NCI-H1105 (cell line): ENCODE results near the gene WDR64.
A peak's percentile ranks its signal among the peaks of the same experiment; 100 is the strongest.

Experiments
- DNase-seq: peaks from one replicate; lab custom pipeline; 2025; lab: John Stamatoyannopoulos, UW

The WDR64 gene

GRCh38 chr1:241631674-241632073, 20.4 kb upstream of the WDR64 start:
- DNase-seq: no peak

- DNase-seq: no peak
These were observed 19.1 kb upstream of the WDR64 start for GRCh38 chr1:241632987-241633386.

- no peak for DNase-seq
These were observed 16.4 kb upstream of the WDR64 start for GRCh38 chr1:241635556-241636152.

GRCh38 chr1:241636291-241636690, 15.8 kb upstream of the WDR64 start:
- DNase-seq: no peak

- no peak for DNase-seq
These were observed 15.0 kb upstream of the WDR64 start for GRCh38 chr1:241637046-241637590.

GRCh38 chr1:241637604-241638003, 14.5 kb upstream of the WDR64 start:
- DNase-seq: no peak

- no peak for DNase-seq
These were observed 13.9 kb upstream of the WDR64 start for GRCh38 chr1:241638099-241638682.

GRCh38 chr1:241638909-241639622, 13.0 kb upstream of the WDR64 start:
- no peak for DNase-seq

- no peak for DNase-seq
These were observed 12.4 kb upstream of the WDR64 start for GRCh38 chr1:241639623-241640148.

GRCh38 chr1:241640149-241640866, 11.8 kb upstream of the WDR64 start, which contains the start of the genes CHML and OPN3:
Gene CHML, minus strand, starts transcription at chr1:241640369. Its CDS starts 4,603 bp downstream, at chr1:241635766.
Gene OPN3, minus strand, starts transcription at chr1:241640369. Its CDS starts 115 bp downstream, at chr1:241640254.
- peak; percentile 75 for DNase-seq

- no peak for DNase-seq
These were observed 11.0 kb upstream of the WDR64 start for GRCh38 chr1:241640867-241641622.

- DNase-seq: no peak
These were observed 10.1 kb upstream of the WDR64 start for GRCh38 chr1:241641773-241642592.

GRCh38 chr1:241642593-241642944, 9.5 kb upstream of the WDR64 start:
- no peak for DNase-seq

GRCh38 chr1:241644259-241644658, 7.8 kb upstream of the WDR64 start:
- DNase-seq: no peak

- no peak for DNase-seq
These were observed 6.9 kb upstream of the WDR64 start for GRCh38 chr1:241645199-241645598.

- no peak for DNase-seq
These were observed 5.9 kb upstream of the WDR64 start for GRCh38 chr1:241646201-241646600.

GRCh38 chr1:241647658-241648057, 4.4 kb upstream of the WDR64 start:
- no peak for DNase-seq

GRCh38 chr1:241648159-241648558, 3.9 kb upstream of the WDR64 start:
- no peak for DNase-seq

GRCh38 chr1:241654019-241654418, 1.9 kb downstream of the WDR64 start:
- no peak for DNase-seq

- no peak for DNase-seq
These were observed 2.6 kb downstream of the WDR64 start for GRCh38 chr1:241654641-241655040.
